GM18951 (cell line): ENCODE results near the gene INMT.

Source experiments
- POLR2A ChIP-seq: IDR thresholded peaks from 4 replicates; pipeline ENCODE4 v1.6.1; 2011; ENCODE audit warnings: mild to moderate bottlenecking; ENCODE audit not compliant: insufficient read length, insufficient read depth; ENCODE audit errors: extremely low read depth
- in situ Hi-C: fragments of 300-500 bp; cut with MboI; formaldehyde crosslinking; loops from one replicate; pipeline ENCODE4 v1.12.0; 2022; ENCODE audit warnings: low sequenced_read_pairs, mixed read lengths, inconsistent platforms; ENCODE audit not compliant: unreplicated experiment

INMT gene

GRCh38 chr7:30751696-30752273, at the start of gene INMT:
Gene INMT, plus strand, starts transcription at chr7:30752135. Its CDS starts 16 bp downstream, at chr7:30752151.
- in situ Hi-C loops, result no loop called here
- no peak for TF ChIP-seq POLR2A

- TF ChIP-seq POLR2A, result no peak
- in situ Hi-C loops, result no loop called here
These were observed 49.7 kb upstream of the INMT start for GRCh38 chr7:30702200-30702599.

DNA sequence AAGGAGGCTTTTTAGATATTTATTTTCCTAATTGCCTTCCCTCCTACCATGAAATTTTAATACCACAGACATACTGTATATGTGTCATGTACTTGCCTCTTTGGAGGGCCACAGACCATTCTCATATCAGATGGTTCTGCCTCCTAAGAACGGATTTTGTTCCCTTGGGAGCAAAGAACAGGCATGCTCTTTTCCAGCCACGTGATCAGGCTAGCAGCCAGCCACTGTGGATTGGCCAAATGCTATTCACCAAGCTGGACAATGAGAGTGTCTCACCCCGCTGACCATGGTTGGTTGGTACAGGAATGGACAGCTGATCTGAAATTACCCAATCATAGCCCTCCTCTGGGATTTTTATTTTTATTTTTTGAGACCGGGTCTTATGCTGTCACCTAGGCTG, 48.2 kb upstream of the INMT start:
- TF ChIP-seq POLR2A, result no peak
- in situ Hi-C loops, result no loop called here

GRCh38 chr7:30705008-30705407, 46.9 kb upstream of the INMT start:
- TF ChIP-seq POLR2A, result no peak
- in situ Hi-C loops, result no loop called here

GRCh38 chr7:30705596-30705995, 46.3 kb upstream of the INMT start:
- no peak for TF ChIP-seq POLR2A
- in situ Hi-C loops, result no loop called here

- in situ Hi-C loops, result no loop called here
These were observed 45.6 kb upstream of the INMT start for GRCh38 chr7:30706316-30706715.

GRCh38 chr7:30706908-30707307, 45.0 kb upstream of the INMT start:
- TF ChIP-seq POLR2A, result no peak
- in situ Hi-C loops, result no loop called here

More at GRCh38 chr7:30706316-30706715, 45.6 kb upstream of the INMT start:
- no peak for TF ChIP-seq POLR2A

- TF ChIP-seq POLR2A, result no peak
- in situ Hi-C loops, result no loop called here
These were observed 44.3 kb upstream of the INMT start for GRCh38 chr7:30707391-30708357.

GRCh38 chr7:30708412-30708811, 43.5 kb upstream of the INMT start:
- in situ Hi-C loops, result no loop called here

GRCh38 chr7:30708983-30709382, 43.0 kb upstream of the INMT start:
- TF ChIP-seq POLR2A, result no peak
- in situ Hi-C loops, result no loop called here

More at GRCh38 chr7:30708412-30708811, 43.5 kb upstream of the INMT start:
- no peak for TF ChIP-seq POLR2A

GRCh38 chr7:30709549-30709948, 42.4 kb upstream of the INMT start:
- in situ Hi-C loops, result no loop called here
- no peak for TF ChIP-seq POLR2A

DNA sequence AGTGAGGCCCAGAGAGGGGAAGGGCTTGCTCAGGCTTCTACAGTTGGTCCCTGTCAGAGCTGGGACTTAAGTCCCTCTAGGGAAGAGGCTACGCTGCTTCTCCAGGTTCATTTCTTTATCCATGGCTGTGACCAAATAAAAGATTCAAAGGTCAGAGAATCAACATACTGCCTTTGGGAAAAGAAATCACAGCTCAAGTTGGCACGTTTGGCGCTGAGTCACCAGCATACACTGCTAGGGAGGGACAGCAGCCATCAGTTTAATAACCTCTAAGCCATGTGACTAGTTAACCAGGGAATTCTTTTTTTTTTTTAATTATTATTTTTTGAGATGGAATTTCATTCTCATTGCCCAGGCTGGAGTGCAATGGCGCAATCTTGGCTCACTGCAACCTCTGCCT, 41.3 kb upstream of the INMT start:
- in situ Hi-C loops, result no loop called here
- TF ChIP-seq POLR2A, result no peak

DNA sequence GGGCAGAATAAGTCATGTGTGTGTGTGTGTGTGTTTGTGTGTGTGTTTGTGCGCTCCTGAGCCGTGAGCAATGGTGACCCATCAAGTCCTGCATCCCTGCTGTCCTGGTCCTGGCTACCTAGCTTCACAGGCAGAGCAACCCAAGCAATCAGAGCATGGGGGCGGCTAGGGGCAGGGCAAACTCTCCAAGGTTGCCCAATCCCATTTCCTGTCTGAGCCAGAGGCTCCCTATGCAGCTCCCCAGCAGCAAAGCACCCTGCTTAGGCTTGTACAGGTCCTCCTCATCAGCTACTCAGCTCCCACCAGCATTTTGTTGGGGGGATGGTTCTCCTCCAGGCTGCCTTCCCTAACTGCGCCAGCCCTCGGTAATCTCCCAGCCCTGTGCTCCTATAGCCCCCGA, 38.5 kb upstream of the INMT start:
- in situ Hi-C loops, result no loop called here
- TF ChIP-seq POLR2A, result no peak

GRCh38 chr7:30714129-30714528, 37.8 kb upstream of the INMT start:
- TF ChIP-seq POLR2A, result no peak

More at GRCh38 chr7:30714129-30714528, 37.8 kb upstream of the INMT start:
- in situ Hi-C loops, result no loop called here
